ENCODE measurements around the gene POU6F2.

DNA sequence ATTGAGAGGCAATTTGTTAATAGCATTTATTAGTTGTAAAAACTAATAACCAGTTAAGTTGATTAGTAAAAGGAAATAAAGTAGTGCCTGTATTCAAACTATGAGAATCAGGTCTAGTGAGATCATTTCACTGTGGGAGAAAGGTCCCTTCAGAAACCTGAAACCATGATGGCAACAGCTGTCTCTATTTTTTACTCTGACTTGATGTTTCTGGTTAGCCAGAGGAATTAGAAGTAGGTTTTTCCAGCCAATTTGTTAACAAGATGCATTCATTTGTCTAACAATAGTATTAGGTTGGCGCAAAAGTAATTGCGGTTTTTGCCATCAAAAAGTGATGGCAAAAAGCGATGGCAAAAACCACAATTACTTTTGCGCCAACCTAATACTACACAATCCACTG lies 316.3 kb downstream of the POU6F2 start:
- no peak for TF ChIP-seq POLR2AphosphoS5 (IDR thresholded peaks at IDR 0.05)
- TF ChIP-seq EP300 (IDR thresholded peaks at IDR 0.05; ENCODE audit: low read depth), result no peak
- no peak for TF ChIP-seq POLR2A (IDR thresholded peaks at IDR 0.05)
- TF ChIP-seq, protein P1, sequence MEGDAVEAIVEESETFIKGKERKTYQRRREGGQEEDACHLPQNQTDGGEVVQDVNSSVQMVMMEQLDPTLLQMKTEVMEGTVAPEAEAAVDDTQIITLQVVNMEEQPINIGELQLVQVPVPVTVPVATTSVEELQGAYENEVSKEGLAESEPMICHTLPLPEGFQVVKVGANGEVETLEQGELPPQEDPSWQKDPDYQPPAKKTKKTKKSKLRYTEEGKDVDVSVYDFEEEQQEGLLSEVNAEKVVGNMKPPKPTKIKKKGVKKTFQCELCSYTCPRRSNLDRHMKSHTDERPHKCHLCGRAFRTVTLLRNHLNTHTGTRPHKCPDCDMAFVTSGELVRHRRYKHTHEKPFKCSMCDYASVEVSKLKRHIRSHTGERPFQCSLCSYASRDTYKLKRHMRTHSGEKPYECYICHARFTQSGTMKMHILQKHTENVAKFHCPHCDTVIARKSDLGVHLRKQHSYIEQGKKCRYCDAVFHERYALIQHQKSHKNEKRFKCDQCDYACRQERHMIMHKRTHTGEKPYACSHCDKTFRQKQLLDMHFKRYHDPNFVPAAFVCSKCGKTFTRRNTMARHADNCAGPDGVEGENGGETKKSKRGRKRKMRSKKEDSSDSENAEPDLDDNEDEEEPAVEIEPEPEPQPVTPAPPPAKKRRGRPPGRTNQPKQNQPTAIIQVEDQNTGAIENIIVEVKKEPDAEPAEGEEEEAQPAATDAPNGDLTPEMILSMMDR (IDR thresholded peaks at IDR 0.05), result no peak

Measured in transverse colon (tissue), 4 donors.